Sigmoid colon (tissue), 4 donors: ENCODE measurements around the gene ANO2.

Experiments used
- CTCF ChIP-seq, 4 experiments: fragments of 450-650 bp in 3 of 4; fragments of 200-600 bp in 1 of 4; IDR thresholded peaks; one replicate each; pipeline ENCODE4 v1.5.1; 2016 to 2019; ENCODE audit warnings: antibody characterized with exemption in 4 of 4, mild to moderate bottlenecking in 3 of 4, moderate library complexity in 2 of 4
- EP300 ChIP-seq, 4 donors: sonication (generic); formaldehyde crosslinking; IDR thresholded peaks; one replicate each; pipeline ENCODE4 v1.6.1; 2017; ENCODE audit warnings: antibody characterized with exemption in 4 of 4

- TF ChIP-seq CTCF (IDR thresholded peaks at IDR 0.05) (no peak), EP300 (IDR thresholded peaks at IDR 0.05) (no peak)
These were observed 423.4 kb downstream of the ANO2 start for GRCh38 chr12:5521456-5522325.
